ENCODE measurements around the gene TK2. TPM values are rescaled to one million over a fixed set of nuclear protein-coding genes. Genes with fewer than 3 reads are reported as not detected.

TK2 gene
- total and polyA plus RNA-seq, 2 experiments from 2014 or later, result 1.8 to 4.2 TPM

DNA sequence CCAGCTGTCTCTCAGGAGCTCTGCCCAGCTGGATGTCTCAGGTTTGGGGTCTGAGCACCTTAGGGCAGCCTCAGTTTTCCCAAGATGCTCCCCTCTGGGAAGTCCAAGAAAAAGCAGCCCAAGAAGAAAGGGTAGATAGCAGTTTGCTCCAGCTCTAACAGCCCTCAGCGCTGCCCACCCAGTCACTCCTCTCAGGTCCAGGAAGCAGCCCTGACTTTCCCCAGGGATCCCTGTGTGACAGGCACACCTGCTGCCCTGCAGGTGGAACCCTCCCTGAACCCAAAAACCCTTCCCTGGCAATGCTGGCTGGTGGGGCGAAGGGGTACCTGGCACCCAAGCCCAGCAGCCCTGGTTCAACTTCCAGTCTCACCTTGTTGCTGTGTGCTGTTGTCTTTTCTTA lies 74.7 kb downstream of the TK2 start:
- H3K27me3 Mint-ChIP-seq (ENCODE audit: insufficient read depth, low read depth, poor library complexity), result peaks cover 9% of the 10 kb centered on the region
- H3K4me1 Mint-ChIP-seq, result peaks cover 20% of the 10 kb centered on the region
- no peak for TF ChIP-seq ZNF114 (CRISPR knock-in tag; IDR thresholded peaks at IDR 0.05)
- TF ChIP-seq, protein P1, sequence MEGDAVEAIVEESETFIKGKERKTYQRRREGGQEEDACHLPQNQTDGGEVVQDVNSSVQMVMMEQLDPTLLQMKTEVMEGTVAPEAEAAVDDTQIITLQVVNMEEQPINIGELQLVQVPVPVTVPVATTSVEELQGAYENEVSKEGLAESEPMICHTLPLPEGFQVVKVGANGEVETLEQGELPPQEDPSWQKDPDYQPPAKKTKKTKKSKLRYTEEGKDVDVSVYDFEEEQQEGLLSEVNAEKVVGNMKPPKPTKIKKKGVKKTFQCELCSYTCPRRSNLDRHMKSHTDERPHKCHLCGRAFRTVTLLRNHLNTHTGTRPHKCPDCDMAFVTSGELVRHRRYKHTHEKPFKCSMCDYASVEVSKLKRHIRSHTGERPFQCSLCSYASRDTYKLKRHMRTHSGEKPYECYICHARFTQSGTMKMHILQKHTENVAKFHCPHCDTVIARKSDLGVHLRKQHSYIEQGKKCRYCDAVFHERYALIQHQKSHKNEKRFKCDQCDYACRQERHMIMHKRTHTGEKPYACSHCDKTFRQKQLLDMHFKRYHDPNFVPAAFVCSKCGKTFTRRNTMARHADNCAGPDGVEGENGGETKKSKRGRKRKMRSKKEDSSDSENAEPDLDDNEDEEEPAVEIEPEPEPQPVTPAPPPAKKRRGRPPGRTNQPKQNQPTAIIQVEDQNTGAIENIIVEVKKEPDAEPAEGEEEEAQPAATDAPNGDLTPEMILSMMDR (conservative IDR thresholded peaks at IDR 0.05; ENCODE audit: low read depth in 2 of 2), result no peak
- TF ChIP-seq, protein P2, sequence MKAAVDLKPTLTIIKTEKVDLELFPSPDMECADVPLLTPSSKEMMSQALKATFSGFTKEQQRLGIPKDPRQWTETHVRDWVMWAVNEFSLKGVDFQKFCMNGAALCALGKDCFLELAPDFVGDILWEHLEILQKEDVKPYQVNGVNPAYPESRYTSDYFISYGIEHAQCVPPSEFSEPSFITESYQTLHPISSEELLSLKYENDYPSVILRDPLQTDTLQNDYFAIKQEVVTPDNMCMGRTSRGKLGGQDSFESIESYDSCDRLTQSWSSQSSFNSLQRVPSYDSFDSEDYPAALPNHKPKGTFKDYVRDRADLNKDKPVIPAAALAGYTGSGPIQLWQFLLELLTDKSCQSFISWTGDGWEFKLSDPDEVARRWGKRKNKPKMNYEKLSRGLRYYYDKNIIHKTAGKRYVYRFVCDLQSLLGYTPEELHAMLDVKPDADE (IDR thresholded peaks at IDR 0.05), result no peak
- no peak for TF ChIP-seq CREB1 (CRISPR knock-in tag; IDR thresholded peaks at IDR 0.05; ENCODE audit: low read depth)
- no peak for TF ChIP-seq POLR2AphosphoS5 (IDR thresholded peaks at IDR 0.05; ENCODE audit: low read depth)
- TF ChIP-seq EZH2 (IDR thresholded peaks at IDR 0.05; ENCODE audit: low read depth, unreplicated experiment), result no peak
- TF ChIP-seq, protein P3, sequence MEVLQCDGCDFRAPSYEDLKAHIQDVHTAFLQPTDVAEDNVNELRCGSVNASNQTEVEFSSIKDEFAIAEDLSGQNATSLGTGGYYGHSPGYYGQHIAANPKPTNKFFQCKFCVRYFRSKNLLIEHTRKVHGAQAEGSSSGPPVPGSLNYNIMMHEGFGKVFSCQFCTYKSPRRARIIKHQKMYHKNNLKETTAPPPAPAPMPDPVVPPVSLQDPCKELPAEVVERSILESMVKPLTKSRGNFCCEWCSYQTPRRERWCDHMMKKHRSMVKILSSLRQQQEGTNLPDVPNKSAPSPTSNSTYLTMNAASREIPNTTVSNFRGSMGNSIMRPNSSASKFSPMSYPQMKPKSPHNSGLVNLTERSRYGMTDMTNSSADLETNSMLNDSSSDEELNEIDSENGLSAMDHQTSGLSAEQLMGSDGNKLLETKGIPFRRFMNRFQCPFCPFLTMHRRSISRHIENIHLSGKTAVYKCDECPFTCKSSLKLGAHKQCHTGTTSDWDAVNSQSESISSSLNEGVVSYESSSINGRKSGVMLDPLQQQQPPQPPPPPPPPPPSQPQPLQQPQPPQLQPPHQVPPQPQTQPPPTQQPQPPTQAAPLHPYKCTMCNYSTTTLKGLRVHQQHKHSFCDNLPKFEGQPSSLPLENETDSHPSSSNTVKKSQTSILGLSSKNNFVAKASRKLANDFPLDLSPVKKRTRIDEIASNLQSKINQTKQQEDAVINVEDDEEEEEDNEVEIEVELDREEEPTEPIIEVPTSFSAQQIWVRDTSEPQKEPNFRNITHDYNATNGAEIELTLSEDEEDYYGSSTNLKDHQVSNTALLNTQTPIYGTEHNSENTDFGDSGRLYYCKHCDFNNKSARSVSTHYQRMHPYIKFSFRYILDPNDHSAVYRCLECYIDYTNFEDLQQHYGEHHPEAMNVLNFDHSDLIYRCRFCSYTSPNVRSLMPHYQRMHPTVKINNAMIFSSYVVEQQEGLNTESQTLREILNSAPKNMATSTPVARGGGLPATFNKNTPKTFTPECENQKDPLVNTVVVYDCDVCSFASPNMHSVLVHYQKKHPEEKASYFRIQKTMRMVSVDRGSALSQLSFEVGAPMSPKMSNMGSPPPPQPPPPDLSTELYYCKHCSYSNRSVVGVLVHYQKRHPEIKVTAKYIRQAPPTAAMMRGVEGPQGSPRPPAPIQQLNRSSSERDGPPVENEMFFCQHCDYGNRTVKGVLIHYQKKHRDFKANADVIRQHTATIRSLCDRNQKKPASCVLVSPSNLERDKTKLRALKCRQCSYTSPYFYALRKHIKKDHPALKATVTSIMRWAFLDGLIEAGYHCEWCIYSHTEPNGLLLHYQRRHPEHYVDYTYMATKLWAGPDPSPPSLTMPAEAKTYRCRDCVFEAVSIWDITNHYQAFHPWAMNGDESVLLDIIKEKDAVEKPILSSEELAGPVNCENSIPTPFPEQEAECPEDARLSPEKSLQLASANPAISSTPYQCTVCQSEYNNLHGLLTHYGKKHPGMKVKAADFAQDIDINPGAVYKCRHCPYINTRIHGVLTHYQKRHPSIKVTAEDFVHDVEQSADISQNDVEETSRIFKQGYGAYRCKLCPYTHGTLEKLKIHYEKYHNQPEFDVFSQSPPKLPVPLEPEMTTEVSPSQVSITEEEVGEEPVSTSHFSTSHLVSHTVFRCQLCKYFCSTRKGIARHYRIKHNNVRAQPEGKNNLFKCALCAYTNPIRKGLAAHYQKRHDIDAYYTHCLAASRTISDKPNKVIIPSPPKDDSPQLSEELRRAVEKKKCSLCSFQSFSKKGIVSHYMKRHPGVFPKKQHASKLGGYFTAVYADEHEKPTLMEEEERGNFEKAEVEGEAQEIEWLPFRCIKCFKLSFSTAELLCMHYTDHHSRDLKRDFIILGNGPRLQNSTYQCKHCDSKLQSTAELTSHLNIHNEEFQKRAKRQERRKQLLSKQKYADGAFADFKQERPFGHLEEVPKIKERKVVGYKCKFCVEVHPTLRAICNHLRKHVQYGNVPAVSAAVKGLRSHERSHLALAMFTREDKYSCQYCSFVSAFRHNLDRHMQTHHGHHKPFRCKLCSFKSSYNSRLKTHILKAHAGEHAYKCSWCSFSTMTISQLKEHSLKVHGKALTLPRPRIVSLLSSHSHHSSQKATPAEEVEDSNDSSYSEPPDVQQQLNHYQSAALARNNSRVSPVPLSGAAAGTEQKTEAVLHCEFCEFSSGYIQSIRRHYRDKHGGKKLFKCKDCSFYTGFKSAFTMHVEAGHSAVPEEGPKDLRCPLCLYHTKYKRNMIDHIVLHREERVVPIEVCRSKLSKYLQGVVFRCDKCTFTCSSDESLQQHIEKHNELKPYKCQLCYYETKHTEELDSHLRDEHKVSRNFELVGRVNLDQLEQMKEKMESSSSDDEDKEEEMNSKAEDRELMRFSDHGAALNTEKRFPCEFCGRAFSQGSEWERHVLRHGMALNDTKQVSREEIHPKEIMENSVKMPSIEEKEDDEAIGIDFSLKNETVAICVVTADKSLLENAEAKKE (CRISPR knock-in tag; IDR thresholded peaks at IDR 0.05), result no peak
- TF ChIP-seq EZH2phosphoT487 (IDR thresholded peaks at IDR 0.05; ENCODE audit: unreplicated experiment), result no peak
- TF ChIP-seq ZNF331 (CRISPR knock-in tag; IDR thresholded peaks at IDR 0.05; ENCODE audit: low read depth), result no peak
- no peak for TF ChIP-seq STAT1 (IDR thresholded peaks at IDR 0.05; ENCODE audit: unreplicated experiment)
- TF ChIP-seq, protein P4, sequence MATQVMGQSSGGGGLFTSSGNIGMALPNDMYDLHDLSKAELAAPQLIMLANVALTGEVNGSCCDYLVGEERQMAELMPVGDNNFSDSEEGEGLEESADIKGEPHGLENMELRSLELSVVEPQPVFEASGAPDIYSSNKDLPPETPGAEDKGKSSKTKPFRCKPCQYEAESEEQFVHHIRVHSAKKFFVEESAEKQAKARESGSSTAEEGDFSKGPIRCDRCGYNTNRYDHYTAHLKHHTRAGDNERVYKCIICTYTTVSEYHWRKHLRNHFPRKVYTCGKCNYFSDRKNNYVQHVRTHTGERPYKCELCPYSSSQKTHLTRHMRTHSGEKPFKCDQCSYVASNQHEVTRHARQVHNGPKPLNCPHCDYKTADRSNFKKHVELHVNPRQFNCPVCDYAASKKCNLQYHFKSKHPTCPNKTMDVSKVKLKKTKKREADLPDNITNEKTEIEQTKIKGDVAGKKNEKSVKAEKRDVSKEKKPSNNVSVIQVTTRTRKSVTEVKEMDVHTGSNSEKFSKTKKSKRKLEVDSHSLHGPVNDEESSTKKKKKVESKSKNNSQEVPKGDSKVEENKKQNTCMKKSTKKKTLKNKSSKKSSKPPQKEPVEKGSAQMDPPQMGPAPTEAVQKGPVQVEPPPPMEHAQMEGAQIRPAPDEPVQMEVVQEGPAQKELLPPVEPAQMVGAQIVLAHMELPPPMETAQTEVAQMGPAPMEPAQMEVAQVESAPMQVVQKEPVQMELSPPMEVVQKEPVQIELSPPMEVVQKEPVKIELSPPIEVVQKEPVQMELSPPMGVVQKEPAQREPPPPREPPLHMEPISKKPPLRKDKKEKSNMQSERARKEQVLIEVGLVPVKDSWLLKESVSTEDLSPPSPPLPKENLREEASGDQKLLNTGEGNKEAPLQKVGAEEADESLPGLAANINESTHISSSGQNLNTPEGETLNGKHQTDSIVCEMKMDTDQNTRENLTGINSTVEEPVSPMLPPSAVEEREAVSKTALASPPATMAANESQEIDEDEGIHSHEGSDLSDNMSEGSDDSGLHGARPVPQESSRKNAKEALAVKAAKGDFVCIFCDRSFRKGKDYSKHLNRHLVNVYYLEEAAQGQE (IDR thresholded peaks at IDR 0.05; ENCODE audit: unreplicated experiment), result no peak
- no peak for TF ChIP-seq JUNB (IDR thresholded peaks at IDR 0.05; ENCODE audit: unreplicated experiment)
- TF ChIP-seq NANOG (IDR thresholded peaks at IDR 0.05; ENCODE audit: borderline replicate concordance), result no peak
- ATAC-seq (no peak), DNase-seq (ENCODE audit: low spot score) (no peak)
- no peak overlapping the region for H3K27ac Mint-ChIP-seq
- Histone ChIP-seq H2AFZ (no peak overlapping the region; the same call in 1 of the 2 replicates), H3K4me1 (ENCODE audit: insufficient read depth) (peaks cover 5% of the 10 kb centered on the region; the same call in 1 of the 2 replicates), H3K4me3 (no peak overlapping the region), H3F3A (replicated peaks; ENCODE audit: low read depth) (no peaks in the 10 kb centered on the region), H3K27me3 (ENCODE audit: insufficient read depth) (no peaks in the 10 kb centered on the region), H3K4me2 (no peak overlapping the region), H3K36me3 (ENCODE audit: insufficient read depth) (no peaks in the 10 kb centered on the region), H3K27ac (ENCODE audit: low read depth) (no peak overlapping the region), H3K9me2 (ENCODE audit: insufficient read depth) (0 out of 2 replicates have a peak, but pooled peaks cover 1% of the 10 kb centered on the region), H4K20me1 (replicated peaks; ENCODE audit: insufficient read depth) (no peaks in the 10 kb centered on the region), H3K79me2 (replicated peaks; ENCODE audit: insufficient read depth) (no peaks in the 10 kb centered on the region)
- no peaks in the 10 kb centered on the region; the same call in 2 of the 3 replicates for H3K9me3 Mint-ChIP-seq
- no peak overlapping the region for H3K4me3 Mint-ChIP-seq
- H3K36me3 Mint-ChIP-seq (ENCODE audit: low read depth), result no peaks in the 10 kb centered on the region

Measured in GM23338 (cell line).